Measurements from ENCODE around the gene NBEA.

- TF ChIP-seq POLR2A (IDR thresholded peaks at IDR 0.05) (no peak), CTCF (IDR thresholded peaks at IDR 0.05) (no peak)
These were observed 772.7 kb downstream of the NBEA start for GRCh38 chr13:35714588-35715377.

Data from thyroid gland (tissue), 4 donors.